Measurements from ENCODE around the gene CAGE1.

The CAGE1 gene

DNA sequence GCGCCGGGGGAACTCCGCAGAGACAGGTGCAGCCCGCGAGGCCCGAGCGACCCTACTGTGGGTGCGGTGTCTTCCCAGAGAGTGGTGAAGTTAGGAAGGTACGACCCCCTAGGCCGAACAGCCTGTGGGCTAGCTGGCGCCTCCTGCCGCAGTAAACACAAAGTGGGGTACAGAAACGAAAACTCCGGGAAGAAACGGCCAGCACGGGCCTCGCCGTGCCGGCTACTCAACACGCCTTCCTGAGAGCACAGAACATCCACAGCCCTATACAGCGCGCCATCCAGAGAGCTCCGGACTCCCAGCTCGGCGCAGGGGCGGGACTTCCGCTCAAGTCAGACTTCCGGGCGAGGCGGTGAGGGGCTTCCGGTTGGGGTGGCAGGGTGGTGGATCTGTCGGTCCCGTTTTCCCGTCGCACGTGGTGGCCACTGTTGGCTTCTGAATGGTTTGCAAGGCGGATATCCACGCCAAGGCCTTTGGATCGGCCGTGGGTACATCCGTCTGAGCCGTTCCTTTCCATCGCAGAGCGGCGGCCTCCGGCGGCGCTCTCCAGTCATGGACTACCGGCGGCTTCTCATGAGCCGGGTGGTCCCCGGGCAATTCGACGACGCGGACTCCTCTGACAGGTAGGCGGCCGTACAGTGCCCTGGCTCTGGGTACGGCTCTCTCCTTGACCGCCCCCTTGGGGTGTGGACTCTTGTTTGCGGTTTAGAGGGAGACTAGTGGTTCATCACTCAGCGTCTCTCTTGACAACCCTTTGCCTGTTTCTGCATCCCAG is at the start of gene CAGE1, which contains the start of gene RIOK1:
TSS of gene CAGE1 (minus strand) at position 292 of the 775 bp plus-strand sequence. CDS start 2,569 bp downstream, outside the sequence.
TSS of gene RIOK1 (plus strand) at position 358 of the 775 bp plus-strand sequence. CDS start at position 553, 195 bp downstream.
- peak; percentile 91 for DNase-seq

DNA sequence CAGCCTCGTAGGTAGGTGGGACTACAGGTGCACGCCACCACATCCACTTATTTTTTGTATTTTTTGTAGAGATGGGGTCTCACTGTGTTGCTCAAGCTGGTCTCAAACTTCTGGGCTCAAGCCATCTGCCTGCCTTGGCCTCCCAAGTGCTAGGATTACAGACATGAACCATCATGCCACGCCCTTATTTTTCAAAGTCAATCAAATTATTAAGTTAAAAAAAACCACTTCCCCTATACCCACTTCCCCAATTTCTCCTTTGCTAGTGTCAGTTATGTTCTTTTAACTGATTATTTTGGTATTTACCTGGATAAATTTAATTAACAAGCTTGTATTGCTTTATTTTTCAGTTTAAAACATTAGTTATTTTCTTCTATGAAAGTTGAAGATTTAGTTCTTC is 49.7 kb upstream of the CAGE1 start:
- no peak for DNase-seq

DNA sequence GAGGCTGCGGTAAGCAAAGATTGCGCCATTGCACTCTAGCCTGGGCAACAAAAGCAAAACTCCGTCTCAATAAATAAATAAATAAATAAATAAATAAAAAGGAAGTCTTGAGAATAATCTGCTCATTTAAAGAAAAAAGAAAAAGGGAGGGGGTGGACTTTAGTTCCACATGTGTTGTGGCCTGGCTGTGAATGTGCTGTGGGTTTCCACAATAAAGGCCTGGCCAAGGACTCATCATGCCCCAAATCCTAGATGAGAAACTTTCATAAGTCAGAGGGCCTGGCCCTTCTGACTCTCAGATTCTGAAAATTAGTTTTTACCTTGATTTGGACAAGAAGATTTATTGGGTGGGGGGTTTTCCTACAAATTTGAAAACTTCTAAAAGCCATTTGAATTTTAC is 48.5 kb upstream of the CAGE1 start:
- no peak for DNase-seq

DNA sequence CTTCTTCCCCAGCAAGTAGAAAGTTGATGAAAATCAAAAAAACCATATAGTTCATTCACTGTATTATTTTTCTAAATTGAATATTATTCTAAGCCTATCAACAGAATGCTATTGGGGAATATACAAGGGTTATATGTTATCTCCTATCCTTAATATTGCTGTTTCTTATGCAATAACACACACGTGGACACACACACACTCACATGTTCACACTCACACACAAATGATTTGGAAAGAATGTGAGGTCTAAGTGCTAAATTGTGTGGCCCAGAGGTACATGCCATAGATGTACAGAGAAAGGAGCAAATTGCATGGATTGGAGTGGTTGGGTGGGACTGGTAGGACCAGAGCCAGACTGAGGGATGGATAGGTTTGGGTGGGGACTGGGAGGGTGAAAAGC is 45.1 kb upstream of the CAGE1 start:
- DNase-seq, result no peak

DNA sequence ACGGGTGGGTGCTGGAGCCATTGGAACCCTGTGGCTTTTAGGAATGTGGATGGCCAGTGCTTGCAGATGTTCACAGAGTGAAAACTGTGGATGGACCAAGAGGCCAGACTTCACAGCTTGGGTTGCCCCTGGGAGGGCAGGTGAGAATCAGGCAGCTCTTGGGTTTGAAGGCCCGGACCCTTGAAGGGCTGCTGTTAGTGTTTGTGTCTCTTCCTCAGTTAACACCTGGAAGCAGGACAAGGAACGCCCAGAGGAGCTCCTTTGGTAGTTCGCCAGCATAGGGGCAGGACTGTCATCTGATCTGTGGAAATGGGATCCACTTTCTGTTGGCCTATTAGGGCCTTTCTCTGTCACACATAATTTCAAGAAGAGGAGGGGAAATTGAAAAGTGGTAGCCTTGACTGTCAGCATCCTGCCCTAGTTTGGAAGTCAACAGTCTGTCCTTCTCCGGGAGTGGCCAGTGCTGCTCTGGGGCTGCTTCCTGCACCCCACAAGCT is 43.6 kb upstream of the CAGE1 start:
- DNase-seq, result no peak

DNA sequence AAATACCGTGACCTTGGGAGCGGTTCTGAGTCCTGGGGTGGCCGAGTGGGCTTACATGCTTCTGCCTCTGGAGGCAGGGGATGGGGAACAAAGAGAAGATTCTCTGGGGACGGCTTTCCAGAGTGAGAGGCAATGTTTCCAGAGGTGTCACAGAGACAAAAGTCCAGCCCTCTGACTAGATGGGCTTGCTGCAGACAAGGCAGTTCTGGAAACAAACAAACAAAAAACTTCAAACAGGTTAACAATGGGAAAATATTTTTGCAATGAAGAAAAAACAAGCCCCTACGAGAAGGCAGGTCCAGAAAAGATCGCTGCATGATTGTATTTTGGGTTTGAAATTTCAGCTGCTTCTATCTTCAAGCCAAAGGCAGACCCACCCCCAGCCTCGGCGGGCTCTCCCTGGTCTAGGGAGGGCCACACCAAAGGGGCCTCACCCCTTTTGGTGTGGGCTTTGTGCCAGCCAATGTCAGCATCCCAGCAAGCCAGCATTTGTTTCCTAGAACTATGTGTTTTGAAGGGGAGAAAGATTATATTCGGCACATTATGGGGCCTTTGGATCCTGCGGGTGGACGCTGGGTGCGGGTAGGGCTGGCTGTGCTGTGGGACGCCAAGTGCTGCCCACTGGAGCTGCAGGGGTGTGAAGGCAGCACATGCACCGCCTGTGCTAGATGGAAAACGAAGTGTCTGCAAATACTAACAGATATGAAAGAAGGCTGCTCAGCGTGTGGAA is 43.0 kb upstream of the CAGE1 start:
- DNase-seq, result no peak

DNA sequence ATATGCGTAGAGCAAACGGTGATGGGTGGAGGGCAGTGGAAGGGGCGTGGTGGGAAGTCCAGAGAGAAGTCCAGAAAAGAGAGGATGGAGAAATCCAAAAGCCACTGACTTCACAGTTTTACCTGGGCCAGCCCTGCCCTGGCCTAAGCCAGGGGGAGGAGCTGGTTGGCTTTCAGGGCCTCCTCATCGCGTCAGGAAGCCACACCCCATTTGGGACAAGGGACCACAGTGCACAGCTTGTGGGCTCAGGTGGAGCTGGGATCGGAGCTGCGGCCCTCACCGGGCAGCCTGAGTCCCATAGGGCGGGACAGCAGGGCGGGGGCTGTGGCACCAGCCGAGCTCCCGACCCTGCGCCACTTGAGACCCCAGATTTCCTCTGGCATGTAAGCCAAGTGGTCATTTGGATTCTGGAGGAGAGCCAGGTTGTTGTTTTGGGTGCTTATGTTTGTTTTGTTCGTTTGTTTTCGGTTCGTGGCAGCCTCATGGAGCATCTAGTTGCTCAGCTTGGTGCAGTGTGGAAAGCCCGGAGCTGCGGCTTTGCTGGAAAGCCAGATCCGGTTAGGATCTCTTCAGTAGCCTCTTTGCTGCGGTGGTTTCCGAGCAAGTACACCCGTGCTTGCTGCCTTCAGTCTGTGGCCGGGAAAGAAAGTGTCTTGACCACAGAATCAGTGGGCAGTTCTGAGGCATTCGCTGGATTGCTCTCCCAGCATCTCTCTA is 42.3 kb upstream of the CAGE1 start:
- DNase-seq, result no peak

DNA sequence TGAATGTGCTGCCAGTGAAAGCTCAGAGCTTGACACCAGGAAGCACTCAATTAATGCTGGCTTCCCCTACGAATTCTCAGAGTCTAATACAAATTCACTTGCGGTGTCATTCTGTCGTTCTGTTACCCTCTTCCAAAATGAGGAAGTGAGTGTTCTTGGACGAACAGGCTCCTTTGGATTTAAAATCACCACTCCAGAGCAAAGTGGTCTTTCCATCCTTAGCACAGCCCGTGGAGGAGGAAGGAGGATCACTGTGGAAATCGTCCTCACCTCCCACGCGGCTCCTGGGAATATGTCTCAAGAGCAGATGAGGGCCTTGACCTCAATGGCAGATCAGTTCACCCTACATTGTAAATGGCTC is 41.8 kb upstream of the CAGE1 start:
- DNase-seq, result no peak

DNA sequence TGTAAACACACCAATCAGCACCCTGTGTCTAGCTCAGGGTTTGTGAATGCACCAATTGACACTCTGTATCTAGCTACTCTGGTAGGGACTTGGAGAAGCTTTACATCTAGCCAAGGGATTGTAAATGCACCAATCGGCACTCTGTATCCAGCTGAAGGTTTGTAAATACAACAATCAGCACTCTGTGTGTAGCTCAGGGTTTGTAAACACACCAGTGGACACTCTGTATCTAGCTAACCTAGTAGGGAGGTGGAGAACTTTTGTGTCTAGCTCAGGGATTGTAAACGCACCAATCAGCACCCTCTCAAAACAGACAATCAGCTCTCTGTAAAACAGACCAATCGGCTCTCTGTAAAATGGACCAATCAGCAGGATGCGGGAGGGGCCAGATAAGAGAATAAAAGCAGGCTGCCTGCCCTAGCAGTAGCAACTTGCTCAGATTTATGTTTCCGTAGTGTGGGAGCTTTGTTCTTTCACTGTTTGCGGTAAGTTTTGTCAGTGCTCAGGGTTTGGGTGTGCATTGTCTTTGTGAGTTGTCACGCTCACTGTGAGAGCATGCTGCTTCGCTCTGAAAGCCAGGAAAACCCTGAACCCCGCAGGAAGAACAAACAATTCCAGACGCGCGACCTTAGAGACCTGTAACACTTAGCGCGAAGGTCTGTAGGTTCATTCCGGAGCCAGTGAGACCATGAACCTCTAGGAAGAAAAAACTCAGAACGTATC is 37.1 kb upstream of the CAGE1 start:
- no peak for DNase-seq

DNA sequence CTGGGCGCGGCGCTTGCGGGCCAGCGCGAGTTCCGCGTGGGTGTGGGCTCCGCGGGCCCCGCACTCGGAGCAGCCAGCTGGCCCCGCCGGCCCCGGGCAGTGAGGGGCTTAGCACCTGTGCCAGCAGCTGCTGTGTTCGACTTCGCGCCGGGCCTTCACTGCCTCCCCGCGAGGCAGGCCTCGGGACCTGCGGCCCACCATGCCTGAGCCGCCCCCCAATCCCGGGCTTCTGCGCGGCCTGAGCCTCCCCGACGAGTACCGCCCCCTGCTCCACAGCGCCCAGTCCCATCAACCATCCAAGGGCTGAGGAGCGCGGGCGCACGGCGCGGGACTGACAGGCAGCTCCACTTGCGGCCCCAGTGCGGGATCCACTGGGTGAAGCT is 36.3 kb upstream of the CAGE1 start:
- DNase-seq, result no peak

DNA sequence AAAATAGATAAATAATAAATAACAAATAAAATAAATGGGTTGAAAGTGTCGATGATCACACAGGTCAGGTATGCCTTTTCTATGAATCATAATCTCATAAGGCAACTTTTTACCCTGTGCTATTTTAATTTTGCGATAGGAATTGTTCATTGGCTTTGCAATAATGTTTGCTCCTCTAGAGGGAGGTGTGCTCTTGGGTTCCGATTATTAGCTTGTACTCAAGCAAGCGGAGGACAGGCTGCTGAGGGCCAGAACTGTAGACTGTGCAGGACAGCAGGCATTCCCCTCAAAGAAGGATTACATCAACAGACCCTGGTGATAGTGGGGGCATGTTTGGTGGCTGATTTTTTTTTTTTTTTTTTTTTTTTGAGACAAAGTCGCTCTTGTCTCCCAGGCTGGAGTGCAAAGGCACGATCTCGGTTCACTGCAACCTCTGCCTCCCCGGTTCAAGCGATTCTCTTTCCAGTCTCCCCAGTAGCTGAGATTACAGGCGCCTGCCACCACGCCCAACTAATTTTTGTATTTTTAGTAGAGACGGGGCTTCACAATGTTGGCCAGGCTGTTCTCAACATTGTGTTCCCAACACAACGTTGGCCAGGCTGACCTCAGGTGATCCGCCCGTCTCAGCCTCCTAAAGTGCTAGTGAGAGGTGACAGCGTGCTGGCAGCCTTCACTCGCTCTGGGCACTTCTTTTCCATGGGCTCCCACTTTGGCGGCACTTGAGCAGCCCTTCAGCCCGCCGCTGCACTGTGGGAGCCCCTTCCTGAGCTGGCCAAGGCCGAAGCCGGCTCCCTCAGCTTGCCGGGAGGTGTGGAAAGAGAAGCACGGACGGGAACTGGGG is 35.6 kb upstream of the CAGE1 start:
- DNase-seq, result no peak

DNA sequence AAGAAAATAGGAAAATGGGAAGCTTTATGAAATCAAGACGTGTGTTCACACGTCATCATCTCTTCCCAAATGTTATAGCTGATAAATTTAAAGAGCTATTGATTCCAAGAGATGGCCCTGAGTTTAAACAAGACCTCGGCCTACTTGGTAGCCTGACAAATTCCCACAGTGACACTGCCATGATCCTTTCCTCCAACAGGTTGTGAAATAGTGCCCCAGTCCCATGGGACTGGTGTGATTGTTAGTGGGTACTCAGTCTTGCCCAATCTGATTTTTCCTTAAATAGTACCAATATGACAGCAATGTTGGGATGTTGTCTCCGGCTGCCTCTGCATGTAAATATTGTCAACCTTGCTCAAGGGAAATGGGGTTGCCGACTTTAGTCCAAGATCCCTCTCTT is 34.5 kb upstream of the CAGE1 start:
- DNase-seq, result no peak

DNA sequence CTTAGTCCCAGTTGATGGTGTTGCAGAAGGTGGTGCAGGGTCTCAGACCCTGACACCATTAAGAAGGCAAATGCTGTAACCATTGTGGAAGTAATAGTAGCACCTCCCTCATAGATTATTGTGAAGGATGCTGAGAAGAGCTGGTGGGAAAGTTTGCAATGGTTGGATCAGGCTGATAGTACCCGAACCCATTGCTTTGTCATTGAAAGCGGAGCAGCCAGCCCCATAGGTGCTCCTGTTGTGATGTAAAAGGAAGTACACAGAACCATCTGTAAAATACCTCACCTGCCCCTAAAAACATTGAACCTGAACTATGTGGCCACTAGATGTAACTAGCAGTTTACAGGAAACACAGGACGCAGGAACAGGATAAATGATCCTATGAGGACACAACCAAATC is 31.5 kb upstream of the CAGE1 start:
- no peak for DNase-seq

DNA sequence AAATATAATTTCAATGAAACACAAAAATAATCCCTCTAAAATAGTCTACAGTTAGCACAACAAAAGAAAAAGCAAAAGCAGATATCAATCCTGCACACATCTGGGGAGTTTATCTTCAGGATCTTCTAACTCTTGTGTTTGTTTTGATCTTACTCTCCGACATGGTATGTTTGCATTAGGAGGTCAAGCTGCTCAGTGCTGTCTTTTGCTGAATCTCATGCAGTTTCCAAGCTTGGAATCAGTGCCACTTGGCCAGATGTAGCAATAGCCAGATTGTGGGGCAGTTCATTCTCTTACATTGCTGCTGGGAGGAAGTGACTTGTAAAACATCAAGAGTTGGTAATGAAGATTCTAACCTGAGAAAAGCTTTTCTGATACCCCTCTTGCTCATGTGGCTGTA is 29.5 kb upstream of the CAGE1 start:
- no peak for DNase-seq

DNA sequence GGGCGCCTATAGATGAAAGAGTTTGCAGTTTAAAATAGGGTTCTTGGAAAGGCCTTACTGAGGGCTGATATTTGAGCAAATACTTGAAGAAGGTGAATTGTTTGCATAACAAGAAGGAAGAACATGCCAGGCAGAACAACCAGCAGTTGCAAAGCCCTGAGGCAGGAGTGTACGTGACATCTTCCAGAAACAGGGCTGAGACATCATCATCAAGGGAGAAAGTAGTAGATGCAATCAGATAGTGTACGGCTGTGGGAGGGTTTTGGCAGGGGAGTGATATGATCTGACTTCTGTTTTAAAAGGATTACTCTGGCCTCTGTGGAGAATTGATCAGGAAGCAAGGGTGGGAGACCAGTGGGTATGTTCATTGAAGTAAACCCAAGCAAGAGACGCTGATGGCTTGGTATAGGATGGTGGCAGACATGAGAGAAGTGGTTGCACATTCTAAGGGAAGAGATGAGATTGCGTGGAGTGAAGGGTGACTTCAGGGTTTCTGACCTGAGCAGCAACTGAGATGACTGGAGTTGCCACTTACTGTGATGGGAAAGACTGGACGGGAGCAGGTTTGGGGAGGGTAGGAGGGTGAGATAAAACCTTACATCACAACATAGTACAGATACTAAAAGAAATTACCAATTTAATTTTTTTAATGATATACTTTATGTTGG is 28.8 kb upstream of the CAGE1 start:
- no peak for DNase-seq

DNA sequence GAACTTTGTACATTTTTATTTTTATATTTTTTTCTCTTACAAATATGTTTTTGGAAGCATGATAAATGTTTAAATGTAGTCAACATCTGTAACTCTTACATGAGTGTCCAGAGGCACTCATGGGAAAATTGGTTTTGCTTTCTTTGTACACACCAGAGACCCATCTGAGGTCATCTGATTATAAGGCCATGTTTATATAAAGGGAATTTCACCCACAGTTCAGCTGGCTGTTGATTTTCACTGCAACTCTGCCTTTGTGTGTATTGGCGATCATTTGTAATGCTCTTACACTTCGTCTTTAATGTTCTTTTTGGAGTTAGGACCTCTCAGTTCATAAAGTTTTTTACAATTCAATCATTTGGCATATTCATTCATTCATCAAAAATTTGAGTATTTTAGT is 28.1 kb upstream of the CAGE1 start:
- no peak for DNase-seq

DNA sequence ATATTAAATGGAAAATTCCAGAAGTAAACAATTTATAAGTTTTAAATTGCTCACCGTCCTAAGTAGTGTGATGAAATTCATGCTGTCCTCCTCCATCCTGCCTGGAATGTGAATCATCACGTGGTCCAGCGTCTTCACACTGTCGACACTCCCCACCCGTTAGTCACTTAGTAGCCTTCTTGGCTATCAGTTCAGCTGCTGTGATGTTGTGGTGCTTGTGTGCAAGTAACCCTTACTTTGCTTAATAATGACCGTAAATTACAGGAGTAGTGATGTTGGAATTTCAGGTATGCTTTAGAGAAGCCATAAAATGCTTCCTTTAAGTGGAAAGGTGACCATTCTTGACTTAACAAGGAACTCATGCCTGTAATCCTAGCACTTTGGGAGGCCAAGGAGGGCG is 25.3 kb upstream of the CAGE1 start:
- DNase-seq, result no peak

DNA sequence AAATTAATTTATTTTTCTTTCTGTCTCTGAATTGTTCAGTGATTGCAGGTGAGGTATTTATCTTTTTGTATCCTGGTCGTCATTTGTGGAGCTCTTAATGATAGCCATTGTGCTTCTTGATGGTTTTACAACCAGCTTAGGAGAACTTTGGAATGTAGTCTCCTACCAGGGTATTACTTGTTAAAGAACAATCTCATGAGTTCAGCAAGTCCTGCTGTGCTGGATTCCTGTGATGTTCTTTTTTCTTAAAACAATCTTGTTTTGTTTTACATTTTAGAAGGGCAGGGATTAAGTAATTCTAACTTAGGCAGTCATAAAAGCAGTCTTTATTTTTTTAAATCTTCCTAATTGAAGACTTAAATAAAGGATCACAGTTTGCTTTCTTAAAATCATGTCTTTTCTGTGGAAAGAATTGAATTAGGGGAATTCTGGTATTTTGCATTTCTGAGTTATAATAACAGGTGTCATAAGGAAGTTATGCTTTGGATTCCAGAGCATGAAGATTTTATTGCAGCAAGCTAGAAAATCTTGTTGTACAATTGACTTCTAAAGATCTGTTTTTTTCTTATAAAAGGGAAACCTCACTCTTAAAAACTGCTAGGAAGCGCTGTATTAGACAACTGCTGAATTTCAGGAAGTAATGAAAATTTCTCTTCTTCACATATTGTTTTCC is 23.7 kb upstream of the CAGE1 start:
- DNase-seq, result no peak

DNA sequence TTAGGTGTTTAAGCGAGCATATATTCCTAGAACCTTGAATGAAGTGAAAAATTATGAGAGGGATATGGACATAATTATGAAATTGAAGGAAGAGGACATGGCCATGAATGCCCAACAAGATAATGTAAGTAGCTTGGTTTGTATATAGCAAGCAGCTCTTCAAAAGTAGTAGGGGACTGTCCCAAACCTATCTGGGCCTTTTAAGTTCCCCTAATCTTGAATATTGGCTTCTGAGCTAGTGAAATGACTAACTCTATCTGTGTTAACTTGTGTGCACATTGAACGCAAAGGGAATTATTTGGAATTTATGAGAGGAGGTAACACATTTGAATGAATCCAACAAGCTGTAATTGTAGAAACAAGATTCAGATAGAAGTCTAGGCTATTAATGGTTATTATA is 21.8 kb upstream of the CAGE1 start:
- no peak for DNase-seq

DNA sequence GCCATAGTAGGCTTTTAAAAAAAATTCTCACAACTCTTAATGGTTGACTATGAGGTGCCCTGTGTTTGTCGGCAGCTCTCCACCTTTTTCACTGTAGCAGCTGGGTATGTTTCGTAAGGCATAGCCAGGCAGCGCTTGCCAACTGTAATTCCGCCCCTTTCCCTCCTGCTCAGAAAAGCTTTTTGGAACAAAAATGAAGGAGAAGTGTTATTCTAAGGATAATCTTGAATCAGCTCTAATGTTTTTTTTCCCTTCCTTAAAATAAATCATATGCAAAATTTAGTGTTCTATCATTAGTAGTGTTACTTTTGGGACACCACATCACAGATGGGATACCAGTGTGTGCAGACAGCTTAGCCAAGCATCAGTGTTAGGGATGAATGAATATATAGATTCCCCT is 21.3 kb upstream of the CAGE1 start:
- DNase-seq, result no peak

DNA sequence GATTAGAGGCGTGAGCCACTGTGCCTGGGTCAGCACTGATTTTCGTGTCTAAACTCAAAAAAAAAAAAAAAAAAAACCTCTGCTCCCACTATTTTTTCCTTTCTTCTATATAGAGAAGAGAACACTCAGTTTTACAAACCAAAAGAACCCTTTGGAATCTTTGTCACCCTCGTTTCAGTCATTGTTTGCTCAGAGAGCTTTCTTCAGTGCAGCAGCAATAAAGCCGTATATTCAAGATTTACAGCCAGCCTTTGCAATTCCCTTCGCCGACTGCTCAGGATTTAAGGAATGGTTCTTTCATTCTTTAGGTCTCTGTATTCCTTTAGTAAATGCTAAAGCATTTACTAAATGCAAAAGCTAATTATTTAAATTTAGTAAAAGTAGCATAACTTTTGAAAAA is 20.2 kb upstream of the CAGE1 start:
- no peak for DNase-seq

All from activated CD4-positive, alpha-beta T cell treated with anti-CD3 and anti-CD28 coated beads for 1 hour (primary cell).